ENCODE measurements around the gene NME2. TPM values are rescaled to one million over a fixed set of nuclear protein-coding genes. Genes with fewer than 3 reads are reported as not detected.

NME2 gene
- total RNA-seq, 2 experiments from 2014 or later = 364 to 374 TPM

DNA sequence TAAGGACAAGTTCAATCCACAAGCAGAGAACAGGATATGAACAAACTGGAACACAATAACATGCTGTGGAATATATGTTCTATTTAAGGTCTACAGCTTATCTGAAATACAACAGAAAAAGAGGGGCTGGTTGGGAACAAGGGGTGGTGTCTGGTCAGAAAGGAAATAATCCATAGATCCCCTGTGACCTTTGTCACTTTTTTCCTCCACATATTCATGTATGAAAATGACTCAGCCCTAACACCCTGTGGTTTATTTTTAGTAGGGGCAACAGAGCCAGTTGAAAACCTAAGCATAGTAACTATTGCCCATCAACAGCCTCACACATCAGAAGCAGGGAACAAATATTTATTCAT lies 33.3 kb upstream of the NME2 start:
- Mint-ChIP-seq H3K36me3 (ENCODE audit: low read depth) (no peaks in the 10 kb centered on the region), H3K27me3 (no peaks in the 10 kb centered on the region), H3K27ac (no peak overlapping the region), H3K4me3 (no peak overlapping the region), H3K9me3 (peaks cover 2% of the 10 kb centered on the region), H3K4me1 (peaks cover 11% of the 10 kb centered on the region)
- CTCF ChIA-PET = interaction anchor here (1.7 kb wide), 1 partner anchor 133 kb away, joined by 5 read pairs; no protein-coding TSS in a partner anchor
- no peak for DNase-seq
- POLR2A ChIA-PET = interaction anchor here (1.5 to 2.1 kb wide), 2 partner anchors 11 to 13 kb away, joined by 5 to 7 read pairs; no protein-coding TSS in a partner anchor

DNA sequence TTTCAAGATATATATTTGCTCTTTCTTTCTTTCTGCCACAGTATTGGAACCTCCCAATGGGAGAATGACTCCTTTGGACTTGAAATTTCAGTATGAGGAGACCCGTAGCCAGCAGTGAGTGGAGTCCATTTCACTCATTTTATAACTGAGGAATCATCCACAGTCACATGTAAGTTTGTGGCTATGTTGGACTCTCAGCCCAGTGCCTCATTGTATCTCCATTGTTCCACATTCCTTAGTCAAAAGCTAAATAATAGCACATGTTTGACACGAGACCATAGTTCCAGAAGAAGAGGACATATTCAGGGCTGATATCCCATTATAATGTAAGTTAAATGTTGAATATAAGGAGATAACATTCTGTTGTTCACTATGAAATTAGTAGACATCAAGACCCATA lies 32.8 kb upstream of the NME2 start:
- CTCF ChIA-PET = interaction anchor here (0.9 kb wide), 1 partner anchor 102 kb away, joined by 3 read pairs; no protein-coding TSS in a partner anchor
- POLR2A ChIA-PET = interaction anchor here (1.5 to 2.1 kb wide), 2 partner anchors 12 to 13 kb away, joined by 5 to 7 read pairs; no protein-coding TSS in a partner anchor

DNA sequence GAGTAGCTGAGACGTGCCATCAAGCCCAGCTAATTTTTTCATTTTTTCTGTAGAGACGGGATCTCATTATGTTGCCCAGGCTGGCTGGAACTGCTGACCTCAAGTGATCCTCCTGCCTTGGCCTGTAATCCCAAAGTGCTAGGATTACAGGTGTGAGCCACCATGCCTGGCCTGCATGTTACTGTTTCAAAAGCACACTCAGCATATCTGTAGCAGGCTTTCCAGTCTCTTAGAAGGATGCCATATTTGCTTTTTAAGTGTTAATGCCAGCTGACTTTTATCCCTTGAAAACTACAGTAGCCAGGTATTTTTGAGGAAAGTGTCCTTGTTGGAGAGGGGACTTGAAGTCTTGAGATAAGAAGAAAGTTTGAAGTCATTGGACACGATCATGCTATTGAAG lies 30.3 kb upstream of the NME2 start:
- no peak overlapping the region for H3K27ac Mint-ChIP-seq
- ChIA-PET CTCF (interaction anchor here (1.5 kb wide), 1 partner anchor 17 kb away, joined by 4 read pairs; the partner anchor contains the start of gene NME1), POLR2A (no interaction called here)
- H3K4me1 Mint-ChIP-seq = peaks cover 11% of the 10 kb centered on the region
- H3K27me3 Mint-ChIP-seq = no peaks in the 10 kb centered on the region
- no peaks in the 10 kb centered on the region for H3K36me3 Mint-ChIP-seq (ENCODE audit: low read depth)
- no peak overlapping the region for H3K4me3 Mint-ChIP-seq
- DNase-seq = no peak
- peaks cover 2% of the 10 kb centered on the region for H3K9me3 Mint-ChIP-seq

More for the DNA sequence above, 32.8 kb upstream of the NME2 start:
- no peaks in the 10 kb centered on the region for H3K27me3 Mint-ChIP-seq
- H3K27ac Mint-ChIP-seq = no peak overlapping the region
- DNase-seq = no peak
- H3K9me3 Mint-ChIP-seq = peaks cover 2% of the 10 kb centered on the region
- no peaks in the 10 kb centered on the region for H3K36me3 Mint-ChIP-seq (ENCODE audit: low read depth)
- no peak overlapping the region for H3K4me3 Mint-ChIP-seq
- H3K4me1 Mint-ChIP-seq = peaks cover 11% of the 10 kb centered on the region

DNA sequence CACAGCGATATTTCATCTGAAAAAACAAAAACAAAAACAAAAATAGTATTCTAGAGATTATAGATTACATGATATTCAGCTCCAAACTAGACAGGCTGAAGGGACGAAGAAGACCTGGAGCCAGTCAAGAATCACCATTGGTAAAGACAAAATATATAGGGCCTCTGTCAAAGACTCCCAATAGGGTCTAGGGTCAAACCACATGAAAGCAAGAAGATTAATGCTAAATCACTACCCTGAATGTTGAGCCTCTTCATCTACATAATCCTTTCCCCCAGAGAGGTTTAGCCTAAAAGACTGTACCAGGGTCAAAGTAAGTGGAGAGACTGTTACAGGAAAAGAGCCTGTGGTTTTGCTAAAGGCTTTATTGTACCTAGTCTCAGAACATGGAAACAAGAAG lies 23.6 kb upstream of the NME2 start:
- Mint-ChIP-seq H3K36me3 (ENCODE audit: low read depth) (no peaks in the 10 kb centered on the region), H3K4me3 (no peak overlapping the region)
- POLR2A ChIA-PET = interaction anchor here (1.5 kb wide), 1 partner anchor 11 kb away, joined by 5 read pairs; the partner anchor contains the start of gene NME1

DNA sequence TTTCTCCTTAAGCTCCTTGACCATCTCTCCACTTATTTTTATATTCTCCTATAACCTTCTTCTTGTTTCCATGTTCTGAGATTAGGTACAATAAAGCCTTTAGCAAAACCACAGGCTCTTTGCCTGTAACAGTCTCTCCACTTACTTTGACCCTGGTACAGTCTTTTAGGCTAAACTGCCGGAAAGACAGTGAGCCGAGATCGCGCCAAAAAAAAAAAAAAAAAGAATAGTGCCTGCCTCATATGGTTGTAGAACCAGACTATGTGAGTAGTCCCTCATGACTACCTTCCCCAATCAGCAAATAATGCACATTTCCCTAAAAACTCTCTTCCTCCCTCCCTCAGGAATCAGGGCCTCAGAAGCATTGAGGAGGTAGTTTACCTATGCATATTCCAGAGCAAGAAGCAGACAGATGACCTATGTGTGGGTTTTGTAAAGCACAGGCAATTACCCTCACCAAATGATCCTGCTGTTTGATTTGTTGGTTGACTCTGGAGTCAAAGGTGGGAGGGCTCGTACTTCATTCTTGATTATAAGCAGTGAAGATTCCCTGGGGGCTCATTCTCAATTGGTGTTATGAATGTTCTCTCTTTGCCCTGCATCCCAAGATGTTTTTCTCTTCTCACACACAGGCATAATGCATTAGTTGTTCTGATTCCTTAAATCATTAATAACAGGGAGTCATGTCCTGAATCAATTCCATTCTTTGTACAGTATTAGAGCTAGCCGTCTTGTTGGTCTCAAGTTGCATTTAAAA lies 21.8 kb upstream of the NME2 start:
- POLR2A ChIA-PET = no interaction called here
- H3K4me3 Mint-ChIP-seq = no peak overlapping the region
- H3K4me1 Mint-ChIP-seq = peaks cover 7% of the 10 kb centered on the region
- no peaks in the 10 kb centered on the region for H3K36me3 Mint-ChIP-seq (ENCODE audit: low read depth)
- no peak overlapping the region for H3K27ac Mint-ChIP-seq
- H3K27me3 Mint-ChIP-seq = no peaks in the 10 kb centered on the region
- CTCF ChIA-PET = no interaction called here
- DNase-seq = no peak
- no peaks in the 10 kb centered on the region for H3K9me3 Mint-ChIP-seq

More for the DNA sequence above, 23.6 kb upstream of the NME2 start:
- CTCF ChIA-PET = no interaction called here
- H3K4me1 Mint-ChIP-seq = peaks cover 4% of the 10 kb centered on the region
- H3K9me3 Mint-ChIP-seq = no peaks in the 10 kb centered on the region
- no peak overlapping the region for H3K27ac Mint-ChIP-seq
- no peak for DNase-seq
- H3K27me3 Mint-ChIP-seq = no peaks in the 10 kb centered on the region

DNA sequence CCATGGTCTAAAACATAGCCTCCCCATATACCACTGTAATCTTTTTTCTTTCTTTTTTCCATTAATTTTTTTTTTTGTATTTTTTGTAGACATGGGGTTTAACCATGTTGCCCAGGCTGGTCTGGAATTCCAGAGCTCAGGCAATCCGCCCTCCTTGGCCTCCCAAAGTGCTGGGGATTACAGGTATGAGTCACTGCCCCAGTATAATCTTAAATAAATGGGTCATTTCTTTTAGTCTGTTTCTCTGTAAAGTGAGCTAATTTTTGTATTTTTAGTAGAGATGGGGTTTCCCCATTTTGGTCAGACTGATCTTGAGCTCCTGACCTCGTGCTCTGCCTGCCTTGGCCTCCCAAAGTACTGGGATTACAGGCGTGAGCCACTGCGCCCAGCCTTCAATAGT lies 18.6 kb upstream of the NME2 start:
- CTCF ChIA-PET = interaction anchor here (0.6 to 1.5 kb wide), 2 partner anchors 147 to 365 kb away, joined by 3 to 4 read pairs; no protein-coding TSS in a partner anchor
- Mint-ChIP-seq H3K4me3 (no peak overlapping the region), H3K4me1 (peaks cover 9% of the 10 kb centered on the region), H3K27me3 (no peaks in the 10 kb centered on the region), H3K27ac (no peak overlapping the region), H3K9me3 (no peaks in the 10 kb centered on the region), H3K36me3 (ENCODE audit: low read depth) (no peaks in the 10 kb centered on the region)
- DNase-seq = no peak
- POLR2A ChIA-PET = interaction anchor here (1.1 kb wide), 1 partner anchor 27 kb away, joined by 3 read pairs; no protein-coding TSS in a partner anchor

DNA sequence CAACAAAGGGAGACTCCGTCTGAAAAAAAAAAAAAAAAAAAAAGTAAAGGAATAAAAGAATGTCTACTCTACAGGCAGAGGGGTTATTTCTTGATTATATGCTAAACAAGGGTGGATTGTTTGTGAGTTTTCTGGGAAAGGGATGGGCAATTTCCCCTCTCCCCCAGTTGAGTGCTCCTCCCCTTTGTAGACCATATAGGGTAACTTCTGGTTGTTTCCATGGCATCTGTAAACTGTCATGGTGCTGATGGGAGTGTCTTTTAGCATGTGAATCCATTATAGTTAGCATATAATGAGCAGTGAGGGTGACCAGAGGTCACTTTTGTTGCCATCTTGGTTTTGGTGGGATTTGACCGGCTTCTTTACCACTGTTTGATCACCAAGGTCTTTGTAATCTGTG lies 17.0 kb upstream of the NME2 start:
- no peaks in the 10 kb centered on the region for H3K27me3 Mint-ChIP-seq
- DNase-seq = no peak
- POLR2A ChIA-PET = no interaction called here
- no peak overlapping the region for H3K27ac Mint-ChIP-seq
- CTCF ChIA-PET = no interaction called here
- peaks cover 9% of the 10 kb centered on the region for H3K4me1 Mint-ChIP-seq
- no peaks in the 10 kb centered on the region for H3K36me3 Mint-ChIP-seq (ENCODE audit: low read depth)
- H3K9me3 Mint-ChIP-seq = no peaks in the 10 kb centered on the region
- no peak overlapping the region for H3K4me3 Mint-ChIP-seq

DNA sequence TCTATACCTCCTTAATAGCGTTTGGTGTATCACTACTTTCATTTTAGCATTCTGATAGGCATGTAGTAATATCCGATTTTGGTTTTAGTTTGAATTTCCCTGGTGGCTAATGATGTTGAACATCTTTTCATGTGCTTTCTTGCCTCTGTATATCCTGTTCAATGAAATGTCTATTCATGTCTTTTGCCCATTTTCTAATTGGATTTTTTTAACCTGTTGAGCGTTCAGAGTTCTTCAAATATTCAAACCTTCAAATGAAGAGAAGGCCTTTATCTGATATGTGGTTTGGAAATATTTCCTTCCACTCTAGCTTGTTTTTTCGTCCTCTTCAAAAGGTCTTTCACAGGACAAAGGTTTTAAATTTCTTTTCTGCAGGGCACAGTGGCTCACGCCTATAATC lies 15.3 kb upstream of the NME2 start:
- Mint-ChIP-seq H3K4me3 (no peak overlapping the region), H3K36me3 (ENCODE audit: low read depth) (peaks cover 4% of the 10 kb centered on the region), H3K27ac (no peak overlapping the region), H3K4me1 (peaks cover 9% of the 10 kb centered on the region), H3K9me3 (no peaks in the 10 kb centered on the region), H3K27me3 (no peaks in the 10 kb centered on the region)
- ChIA-PET CTCF (no interaction called here), POLR2A (interaction anchor here (0.6 kb wide), 1 partner anchor 39 kb away, joined by 3 read pairs; no protein-coding TSS in a partner anchor)
- DNase-seq = no peak

DNA sequence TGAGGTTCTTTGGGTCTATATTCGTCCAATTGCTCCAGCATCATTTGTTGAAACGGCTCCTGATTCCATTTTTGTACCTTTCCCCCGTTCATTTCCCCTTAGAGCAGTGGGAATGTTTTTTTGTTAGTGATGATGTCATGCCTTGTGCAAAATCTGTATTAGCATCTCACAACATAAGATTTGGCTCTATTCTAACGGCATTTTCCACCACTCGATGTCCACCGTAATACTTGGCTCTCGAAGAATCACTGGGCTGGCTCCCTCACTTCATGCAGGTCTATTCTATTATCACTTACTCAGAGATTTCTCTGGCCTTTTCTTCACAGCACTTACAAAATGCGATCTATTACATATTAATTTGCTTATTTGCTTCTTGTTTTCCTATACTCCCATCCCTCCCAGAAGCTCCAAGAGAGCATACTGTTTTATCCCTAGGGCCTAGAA lies 13.4 kb upstream of the NME2 start:
- H3K9me3 Mint-ChIP-seq = no peaks in the 10 kb centered on the region
- no peak overlapping the region for H3K4me3 Mint-ChIP-seq
- peaks cover 15% of the 10 kb centered on the region for H3K36me3 Mint-ChIP-seq (ENCODE audit: low read depth)
- no peaks in the 10 kb centered on the region for H3K27me3 Mint-ChIP-seq
- peaks cover 11% of the 10 kb centered on the region for H3K4me1 Mint-ChIP-seq
- DNase-seq = no peak
- POLR2A ChIA-PET = interaction anchor here (0.7 to 6.0 kb wide), 26 partner anchors 10 to 444 kb away, joined by 3 to 69 read pairs (median 4); partner anchors contain the start of genes NME2, SPAG9, TOB1 and UTP18
- CTCF ChIA-PET = interaction anchor here (0.6 to 3.9 kb wide), 27 partner anchors 10 to 314 kb away, joined by 3 to 103 read pairs (median 5); partner anchors contain the start of genes NME2, SPAG9 and TOB1
- H3K27ac Mint-ChIP-seq = no peak overlapping the region

DNA sequence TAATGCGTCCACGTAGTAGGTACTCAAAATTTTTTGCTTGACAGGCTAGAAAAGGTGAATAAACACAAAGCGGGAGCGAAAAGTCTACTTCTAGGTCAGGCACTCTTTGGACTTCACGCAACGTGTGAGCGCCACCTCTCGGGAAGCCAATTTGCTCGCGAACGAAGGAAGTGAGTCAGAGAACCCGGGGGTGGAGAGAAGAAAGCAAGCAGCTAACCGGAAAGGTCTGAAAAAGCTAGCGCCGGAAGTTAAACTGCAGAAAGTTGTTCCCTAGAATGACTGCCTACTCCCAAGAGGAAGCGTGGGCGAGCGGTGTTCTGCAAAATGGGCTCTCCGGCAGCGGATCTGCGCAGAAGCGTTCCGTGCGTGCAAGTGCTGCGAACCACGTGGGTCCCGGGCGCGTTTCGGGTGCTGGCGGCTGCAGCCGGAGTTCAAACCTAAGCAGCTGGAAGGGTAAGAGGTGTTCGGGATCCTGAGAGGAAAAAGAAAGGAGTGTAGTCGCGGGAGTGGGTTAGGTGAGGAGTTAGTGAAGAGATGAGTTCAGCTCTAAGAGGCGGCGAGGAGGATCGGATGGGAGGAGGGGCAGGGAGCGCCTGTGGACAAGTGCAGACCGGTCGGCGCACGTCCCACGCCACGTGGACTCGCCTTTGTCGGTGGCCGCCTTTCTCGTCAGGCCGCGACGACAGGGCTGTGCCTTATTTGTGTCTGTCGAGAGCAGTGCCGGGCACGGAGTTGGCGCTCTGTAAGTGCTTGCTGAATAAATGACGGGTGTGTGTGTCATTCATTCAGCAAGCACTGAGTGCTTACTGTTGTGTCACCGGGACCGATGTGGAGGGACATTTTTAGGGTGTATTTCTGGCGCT lies 12.8 kb upstream of the NME2 start, which contains the start of gene NME1:
TSS of gene NME1 (plus strand) at position 350 of the 863 bp plus-strand sequence. CDS start 2,096 bp downstream, outside the sequence.
- H3K4me1 Mint-ChIP-seq = peaks cover 10% of the 10 kb centered on the region

DNA sequence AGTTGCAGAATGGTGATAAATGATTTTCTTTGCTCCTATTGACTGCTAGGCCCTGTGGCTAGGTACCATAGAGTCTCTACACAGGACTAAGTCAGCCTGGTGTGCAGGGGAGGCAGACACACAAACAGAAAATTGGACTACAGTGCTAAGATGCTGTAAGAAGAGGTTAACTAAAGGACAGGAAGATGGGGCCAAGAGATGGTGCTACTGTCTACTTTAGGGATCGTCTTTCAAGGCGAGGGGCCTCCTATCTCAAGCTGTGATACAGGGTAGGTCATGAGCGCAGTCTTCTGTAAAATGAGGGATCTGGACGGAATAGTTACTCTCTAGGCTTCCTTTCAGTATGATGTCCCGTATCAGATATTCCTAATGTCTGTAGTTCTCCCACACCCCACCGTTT lies 12.0 kb upstream of the NME2 start:
- H3K9me3 Mint-ChIP-seq = no peaks in the 10 kb centered on the region
- no peaks in the 10 kb centered on the region for H3K27me3 Mint-ChIP-seq
- peaks cover 18% of the 10 kb centered on the region for H3K36me3 Mint-ChIP-seq (ENCODE audit: low read depth)
- CTCF ChIA-PET = interaction anchor here (0.7 to 3.9 kb wide), 3 partner anchors 34 to 371 kb away, joined by 3 to 103 read pairs (median 3); partner anchors contain the start of gene SPAG9
- POLR2A ChIA-PET = interaction anchor here (0.5 to 6.0 kb wide), 9 partner anchors 8 to 435 kb away, joined by 3 to 69 read pairs (median 5); partner anchors contain the start of genes LUC7L3, NME2, SPAG9 and TOB1
- peaks cover 11% of the 10 kb centered on the region for H3K4me1 Mint-ChIP-seq
- H3K27ac Mint-ChIP-seq = no peak overlapping the region
- no peak overlapping the region for H3K4me3 Mint-ChIP-seq
- peak; percentile 18 for DNase-seq

More for the DNA sequence above, 12.8 kb upstream of the NME2 start, which contains the start of gene NME1:
- Mint-ChIP-seq H3K27ac (no peak within 1 kb of the TSS), H3K36me3 (ENCODE audit: low read depth) (peaks cover 15% of the 10 kb centered on the region), H3K27me3 (no peaks in the 10 kb centered on the region), H3K4me3 (no peak within 1 kb of the TSS), H3K9me3 (no peaks in the 10 kb centered on the region)
- ChIA-PET CTCF (interaction anchor here (0.5 to 3.9 kb wide), 41 partner anchors 9 to 374 kb away, joined by 3 to 103 read pairs (median 4); partner anchors contain the start of genes NME2, SPAG9 and TOB1), POLR2A (interaction anchor here (0.5 to 6.0 kb wide), 27 partner anchors 9 to 445 kb away, joined by 3 to 69 read pairs (median 4); partner anchors contain the start of genes NME2, SPAG9, TOB1 and UTP18)
- DNase-seq = peak; percentile 98

DNA sequence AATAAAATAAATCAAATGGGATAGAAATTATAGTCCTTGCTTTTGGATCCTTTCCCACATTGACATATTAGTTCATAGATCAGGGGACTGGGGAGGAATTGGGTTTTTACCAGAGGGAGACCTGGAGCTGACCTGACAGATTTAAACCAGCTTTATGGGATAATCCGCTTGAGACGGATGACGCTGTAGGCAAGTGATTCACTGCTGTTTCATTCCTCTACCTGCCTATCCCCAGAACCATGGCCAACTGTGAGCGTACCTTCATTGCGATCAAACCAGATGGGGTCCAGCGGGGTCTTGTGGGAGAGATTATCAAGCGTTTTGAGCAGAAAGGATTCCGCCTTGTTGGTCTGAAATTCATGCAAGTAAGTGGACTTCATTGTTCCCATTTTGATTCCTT lies 10.8 kb upstream of the NME2 start:
- DNase-seq = no peak
- Mint-ChIP-seq H3K36me3 (ENCODE audit: low read depth) (peaks cover 25% of the 10 kb centered on the region), H3K4me3 (no peak overlapping the region), H3K27ac (no peak overlapping the region), H3K4me1 (peaks cover 18% of the 10 kb centered on the region), H3K9me3 (no peaks in the 10 kb centered on the region), H3K27me3 (no peaks in the 10 kb centered on the region)
- ChIA-PET CTCF (interaction anchor here (0.7 to 3.9 kb wide), 2 partner anchors 11 to 153 kb away, joined by 3 to 103 read pairs; partner anchors contain the start of gene NME2), POLR2A (interaction anchor here (1.3 to 6.0 kb wide), 4 partner anchors 10 to 289 kb away, joined by 4 to 69 read pairs (median 22); partner anchors contain the start of genes NME2, SPAG9 and TOB1)

Measured in activated CD4-positive, alpha-beta memory T cell treated with anti-CD3 and anti-CD28 coated beads, Interleukin-2, amount 10 ng/mL, durations not matched to agents 7 days and 5 days (primary cell).